Measurements from ENCODE around the gene CDIPT.

GRCh38 chr16:29908719-29909220, 45.7 kb upstream of the CDIPT start:
- TF ChIP-seq CTCF (conservative IDR thresholded peaks at IDR 0.05; ENCODE audit: low read length): no peak
- no peak for TF ChIP-seq EZH2phosphoT487 (IDR thresholded peaks at IDR 0.05; ENCODE audit: borderline replicate concordance, low read depth, low read length)
